GM21360 (cell line): ENCODE measurements around the gene OPCML.

Source experiments
- ATAC-seq: cut with Tn5 transposase; IDR thresholded peaks from one replicate; pipeline ENCODE4 v1.9.1; 2021; ENCODE audit warnings: mild to moderate bottlenecking, moderate library complexity; ENCODE audit not compliant: unreplicated experiment

Gene OPCML

GRCh38 chr11:132717824-132718223 is 814.5 kb downstream of the OPCML start:
- no peak for ATAC-seq

GRCh38 chr11:132716037-132716436 is 816.3 kb downstream of the OPCML start:
- no peak for ATAC-seq

- no peak for ATAC-seq
Observed at GRCh38 chr11:132714859-132715440, 817.4 kb downstream of the OPCML start.

- ATAC-seq: no peak
Observed at GRCh38 chr11:132712466-132712865, 819.8 kb downstream of the OPCML start.

- ATAC-seq: no peak
Observed at GRCh38 chr11:132704781-132705375, 827.4 kb downstream of the OPCML start.

- ATAC-seq: no peak
Observed at GRCh38 chr11:132692891-132693290, 839.4 kb downstream of the OPCML start.

- ATAC-seq: no peak
Observed at GRCh38 chr11:132691848-132692550, 840.3 kb downstream of the OPCML start.

GRCh38 chr11:132686886-132687285 is 845.4 kb downstream of the OPCML start:
- no peak for ATAC-seq

GRCh38 chr11:132685174-132685611 is 847.1 kb downstream of the OPCML start:
- no peak for ATAC-seq

GRCh38 chr11:132683602-132684001 is 848.7 kb downstream of the OPCML start:
- ATAC-seq: no peak

- ATAC-seq: no peak
Observed at GRCh38 chr11:132681971-132682370, 850.3 kb downstream of the OPCML start.

- ATAC-seq: no peak
Observed at GRCh38 chr11:132680584-132680983, 851.7 kb downstream of the OPCML start.

- ATAC-seq: no peak
Observed at GRCh38 chr11:132674151-132674550, 858.1 kb downstream of the OPCML start.

GRCh38 chr11:132671851-132672370 is 860.4 kb downstream of the OPCML start:
- ATAC-seq: no peak

GRCh38 chr11:132670921-132671675 is 861.2 kb downstream of the OPCML start:
- no peak for ATAC-seq

GRCh38 chr11:132669949-132670348 is 862.4 kb downstream of the OPCML start:
- no peak for ATAC-seq

GRCh38 chr11:132665205-132665604 is 867.1 kb downstream of the OPCML start:
- no peak for ATAC-seq

- ATAC-seq: no peak
Observed at GRCh38 chr11:132658696-132659095, 873.6 kb downstream of the OPCML start.

- ATAC-seq: no peak
Observed at GRCh38 chr11:132658004-132658403, 874.3 kb downstream of the OPCML start.

- ATAC-seq: no peak
Observed at GRCh38 chr11:132655187-132655855, 877.0 kb downstream of the OPCML start.

GRCh38 chr11:132653237-132653636 is 879.1 kb downstream of the OPCML start:
- ATAC-seq: no peak
